RWPE2 (cell line): ENCODE measurements around the gene TAS2R20.

Experiments used
- ATAC-seq: fragments of 200-7000 bp; cut with Tn5 transposase; 3 replicates; pipeline ENCODE4 v1.9.1; 2021; ENCODE audit warnings: low read depth
- DNase-seq: peaks from one replicate; pipeline ENCODE4 v3.0.0-alpha.2; 2020; ENCODE audit warnings: low spot score
- H3K27ac ChIP-seq: fragments of 450-650 bp; 2 replicates; pipeline ENCODE4 v1.5.1; 2017; ENCODE audit warnings: mild to moderate bottlenecking; ENCODE audit not compliant: poor library complexity, severe bottlenecking
- H3K27me3 ChIP-seq: fragments of 250-450 bp; sonication (Bioruptor Pico); 2 replicates; pipeline ENCODE4 v1.5.1; 2021; ENCODE audit warnings: mild to moderate bottlenecking, moderate library complexity; ENCODE audit not compliant: insufficient read depth, poor library complexity, severe bottlenecking
- H3K36me3 ChIP-seq: fragments of 250-450 bp; sonication (Bioruptor Pico); 2 replicates; pipeline ENCODE4 v1.5.1; 2020; ENCODE audit warnings: low read depth, mild to moderate bottlenecking, moderate library complexity
- H3K4me1 ChIP-seq: fragments of 250-450 bp; sonication (Bioruptor Pico); 2 replicates; pipeline ENCODE4 v1.5.1; 2021; ENCODE audit warnings: mild to moderate bottlenecking, moderate library complexity; ENCODE audit not compliant: insufficient read depth, poor library complexity, severe bottlenecking
- H3K4me3 ChIP-seq: fragments of 250-450 bp; sonication (Bioruptor Pico); 2 replicates; pipeline ENCODE4 v1.5.1; 2021; ENCODE audit warnings: mild to moderate bottlenecking, moderate library complexity; ENCODE audit not compliant: severe bottlenecking
- H3K9me3 ChIP-seq: fragments of 250-450 bp; sonication (Bioruptor Pico); 2 replicates; pipeline ENCODE4 v1.5.1; 2021; ENCODE audit warnings: mild to moderate bottlenecking, moderate library complexity; ENCODE audit not compliant: severe bottlenecking
- CTCF ChIP-seq: fragments of 450-650 bp; IDR thresholded peaks from one replicate; pipeline ENCODE4 v1.5.1; 2017; ENCODE audit warnings: mild to moderate bottlenecking, moderate library complexity; ENCODE audit not compliant: poor library complexity, severe bottlenecking

Gene TAS2R20

GRCh38 chr12:10982244-10982643 lies 15.9 kb downstream of the TAS2R20 start:
- no peaks in the 10 kb centered on the region for H3K36me3 ChIP-seq
- no peak for ATAC-seq
- H3K27ac ChIP-seq: no peak overlapping the region
- no peaks in the 10 kb centered on the region for H3K27me3 ChIP-seq
- no peak for DNase-seq
- no peaks in the 10 kb centered on the region for H3K4me1 ChIP-seq
- H3K4me3 ChIP-seq: no peak overlapping the region
- H3K9me3 ChIP-seq: no peaks in the 10 kb centered on the region
- TF ChIP-seq CTCF: no peak

GRCh38 chr12:10974965-10975364 lies 23.1 kb downstream of the TAS2R20 start:
- H3K9me3 ChIP-seq: no peaks in the 10 kb centered on the region
- H3K27ac ChIP-seq: no peak overlapping the region

GRCh38 chr12:10968765-10969456 lies 29.2 kb downstream of the TAS2R20 start:
- H3K9me3 ChIP-seq: no peaks in the 10 kb centered on the region
- no peak for TF ChIP-seq CTCF
- no peak overlapping the region for H3K4me3 ChIP-seq
- H3K27ac ChIP-seq: no peak overlapping the region
- ATAC-seq: no peak
- no peaks in the 10 kb centered on the region for H3K36me3 ChIP-seq
- no peaks in the 10 kb centered on the region for H3K4me1 ChIP-seq
- no peaks in the 10 kb centered on the region for H3K27me3 ChIP-seq
- no peak for DNase-seq

More at GRCh38 chr12:10974965-10975364, 23.1 kb downstream of the TAS2R20 start:
- no peak for TF ChIP-seq CTCF
- Histone ChIP-seq H3K4me1 (no peaks in the 10 kb centered on the region), H3K27me3 (no peaks in the 10 kb centered on the region), H3K36me3 (no peaks in the 10 kb centered on the region), H3K4me3 (no peak overlapping the region)
- ATAC-seq: no peak
- no peak for DNase-seq

GRCh38 chr12:10967409-10967808 lies 30.7 kb downstream of the TAS2R20 start:
- Histone ChIP-seq H3K36me3 (no peaks in the 10 kb centered on the region), H3K4me1 (no peaks in the 10 kb centered on the region), H3K27ac (no peak overlapping the region), H3K4me3 (no peak overlapping the region), H3K27me3 (no peaks in the 10 kb centered on the region), H3K9me3 (no peaks in the 10 kb centered on the region)
- no peak for TF ChIP-seq CTCF
- DNase-seq (no peak), ATAC-seq (no peak)

- Histone ChIP-seq H3K9me3 (no peaks in the 10 kb centered on the region), H3K36me3 (no peaks in the 10 kb centered on the region), H3K4me3 (no peak overlapping the region), H3K4me1 (no peaks in the 10 kb centered on the region), H3K27me3 (no peaks in the 10 kb centered on the region), H3K27ac (no peak overlapping the region)
- no peak for ATAC-seq
- no peak for TF ChIP-seq CTCF
- DNase-seq: no peak
Measured at GRCh38 chr12:10966314-10966713, 31.8 kb downstream of the TAS2R20 start.
